ENCODE data around the gene PARP4.

GRCh38 chr13:24458736-24459135 is 53.8 kb downstream of the PARP4 start:
- TF ChIP-seq CTCF (conservative IDR thresholded peaks at IDR 0.05; ENCODE audit: low read depth in 2 of 2) (no peak), EZH2 (IDR thresholded peaks at IDR 0.05; ENCODE audit: low read depth, unreplicated experiment) (no peak), ETS1 (IDR thresholded peaks at IDR 0.05) (no peak), EZH2phosphoT487 (IDR thresholded peaks at IDR 0.05; ENCODE audit: unreplicated experiment) (no peak), POLR2AphosphoS5 (IDR thresholded peaks at IDR 0.05; ENCODE audit: low read depth) (no peak), JUNB (IDR thresholded peaks at IDR 0.05; ENCODE audit: unreplicated experiment) (no peak), ZNF114 (CRISPR knock-in tag; IDR thresholded peaks at IDR 0.05) (no peak), CREB1 (CRISPR knock-in tag; IDR thresholded peaks at IDR 0.05; ENCODE audit: low read depth) (no peak), NANOG (IDR thresholded peaks at IDR 0.05; ENCODE audit: borderline replicate concordance) (no peak), REST (IDR thresholded peaks at IDR 0.05; ENCODE audit: unreplicated experiment) (no peak), STAT1 (IDR thresholded peaks at IDR 0.05; ENCODE audit: unreplicated experiment) (no peak)
